ENCODE measurements around the gene ELMO1. TPM values are rescaled to one million over a fixed set of nuclear protein-coding genes. Genes with fewer than 3 reads are reported as not detected.

The ELMO1 gene
- total RNA-seq, 2 donors from 2014 or later: 66.0 to 72.2 TPM

DNA sequence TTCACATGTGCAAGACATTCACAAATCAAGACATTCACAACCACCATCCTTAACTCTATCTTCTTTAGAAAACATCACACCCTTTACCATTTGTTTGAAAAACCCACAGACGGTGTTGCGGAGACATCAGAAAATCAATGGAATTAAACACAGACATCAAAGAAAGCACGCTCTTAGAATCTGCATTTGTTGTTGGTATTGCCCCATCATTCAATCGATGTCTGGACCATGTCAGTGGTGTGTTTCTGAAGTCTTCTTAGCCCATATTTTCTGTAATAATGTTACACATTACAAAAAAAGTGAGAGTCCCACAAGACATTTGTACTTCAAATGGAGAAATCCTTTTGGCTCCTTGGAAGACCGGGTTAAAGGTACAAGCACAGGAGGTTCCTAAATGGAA, 550.5 kb downstream of the ELMO1 start:
- ATAC-seq (ENCODE audit: insufficient number of reproducible peaks, low FRiP score, low read depth) (no peak), DNase-seq (ENCODE audit: low spot score) (no peak)
- Histone ChIP-seq H3K9me3 (no peaks in the 10 kb centered on the region), H3K4me3 (no peak overlapping the region), H3K36me3 (no peaks in the 10 kb centered on the region), H3K27ac (no peak overlapping the region), H3K27me3 (replicated peaks; ENCODE audit: insufficient read depth) (no peaks in the 10 kb centered on the region), H3K4me1 (ENCODE audit: control insufficient read depth in 1 of 2, low read depth in 2 of 2) (no peaks in the 10 kb centered on the region)
- TF ChIP-seq, protein P1, sequence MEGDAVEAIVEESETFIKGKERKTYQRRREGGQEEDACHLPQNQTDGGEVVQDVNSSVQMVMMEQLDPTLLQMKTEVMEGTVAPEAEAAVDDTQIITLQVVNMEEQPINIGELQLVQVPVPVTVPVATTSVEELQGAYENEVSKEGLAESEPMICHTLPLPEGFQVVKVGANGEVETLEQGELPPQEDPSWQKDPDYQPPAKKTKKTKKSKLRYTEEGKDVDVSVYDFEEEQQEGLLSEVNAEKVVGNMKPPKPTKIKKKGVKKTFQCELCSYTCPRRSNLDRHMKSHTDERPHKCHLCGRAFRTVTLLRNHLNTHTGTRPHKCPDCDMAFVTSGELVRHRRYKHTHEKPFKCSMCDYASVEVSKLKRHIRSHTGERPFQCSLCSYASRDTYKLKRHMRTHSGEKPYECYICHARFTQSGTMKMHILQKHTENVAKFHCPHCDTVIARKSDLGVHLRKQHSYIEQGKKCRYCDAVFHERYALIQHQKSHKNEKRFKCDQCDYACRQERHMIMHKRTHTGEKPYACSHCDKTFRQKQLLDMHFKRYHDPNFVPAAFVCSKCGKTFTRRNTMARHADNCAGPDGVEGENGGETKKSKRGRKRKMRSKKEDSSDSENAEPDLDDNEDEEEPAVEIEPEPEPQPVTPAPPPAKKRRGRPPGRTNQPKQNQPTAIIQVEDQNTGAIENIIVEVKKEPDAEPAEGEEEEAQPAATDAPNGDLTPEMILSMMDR (IDR thresholded peaks at IDR 0.05): no peak

DNA sequence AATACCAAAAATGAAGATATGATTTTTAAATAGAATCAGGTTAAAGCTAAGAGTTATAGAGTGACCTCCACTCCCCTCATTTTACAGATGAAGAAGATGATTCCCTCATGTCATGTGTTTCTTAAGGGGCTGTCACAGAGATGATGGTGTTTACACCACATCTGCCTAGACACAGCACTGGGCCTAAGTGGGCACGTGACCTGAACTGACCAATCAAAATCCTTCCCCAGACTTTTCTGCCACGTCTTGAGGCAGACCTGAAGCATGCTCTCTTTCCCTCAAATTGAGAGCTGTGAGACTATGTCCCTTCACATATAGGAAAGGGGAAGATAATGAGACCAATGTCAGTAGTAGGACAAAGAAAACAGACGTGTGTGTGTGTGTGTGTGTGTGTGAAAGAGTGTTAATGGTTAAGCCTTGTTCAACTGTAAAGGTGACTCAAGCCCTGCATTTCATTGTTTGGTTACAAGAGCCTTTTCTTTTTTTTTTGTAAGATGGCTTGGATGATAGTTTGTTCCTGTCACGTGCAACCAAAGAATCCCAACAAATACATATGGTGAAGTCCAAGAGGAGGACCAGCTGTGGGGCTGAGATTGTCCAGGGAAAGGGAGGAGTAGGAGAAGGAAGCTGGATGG, 551.6 kb downstream of the ELMO1 start:
- no peaks in the 10 kb centered on the region for H3K9me3 ChIP-seq
- H3K27me3 ChIP-seq (replicated peaks; ENCODE audit: insufficient read depth): no peaks in the 10 kb centered on the region

DNA sequence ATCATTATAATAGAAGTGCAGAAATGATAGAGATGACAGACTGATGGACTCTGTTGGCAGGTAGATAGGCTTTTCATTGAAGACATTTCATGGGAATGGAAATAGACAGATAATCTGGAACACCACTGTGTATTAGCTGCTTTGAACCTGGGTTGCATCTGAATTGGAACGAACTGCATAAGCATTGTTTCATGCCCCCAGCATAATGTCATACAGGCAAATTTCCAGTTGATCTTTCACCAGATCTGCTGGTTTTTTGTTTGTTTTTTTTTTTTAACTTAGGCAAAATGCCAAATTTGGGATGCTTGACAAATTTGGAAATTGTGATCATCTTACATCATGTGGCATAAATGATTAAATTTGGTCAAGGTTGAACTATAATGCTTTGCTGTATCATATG, 552.2 kb downstream of the ELMO1 start:
- Histone ChIP-seq H3K36me3 (no peaks in the 10 kb centered on the region), H3K4me3 (no peak overlapping the region), H3K9me3 (no peaks in the 10 kb centered on the region), H3K27me3 (replicated peaks; ENCODE audit: insufficient read depth) (no peaks in the 10 kb centered on the region), H3K4me1 (ENCODE audit: control insufficient read depth in 1 of 2, low read depth in 2 of 2) (no peaks in the 10 kb centered on the region), H3K27ac (no peak overlapping the region)
- no peak for DNase-seq (ENCODE audit: low spot score)
- TF ChIP-seq, protein P1 (IDR thresholded peaks at IDR 0.05): no peak
- ATAC-seq (ENCODE audit: insufficient number of reproducible peaks, low FRiP score, low read depth): no peak

More for the DNA sequence above, 551.6 kb downstream of the ELMO1 start:
- DNase-seq (ENCODE audit: low spot score): no peak
- Histone ChIP-seq H3K27ac (no peak overlapping the region), H3K4me3 (no peak overlapping the region), H3K36me3 (no peaks in the 10 kb centered on the region), H3K4me1 (ENCODE audit: control insufficient read depth in 1 of 2, low read depth in 2 of 2) (no peaks in the 10 kb centered on the region)
- ATAC-seq (ENCODE audit: insufficient number of reproducible peaks, low FRiP score, low read depth): no peak
- TF ChIP-seq, protein P1 (IDR thresholded peaks at IDR 0.05): no peak

DNA sequence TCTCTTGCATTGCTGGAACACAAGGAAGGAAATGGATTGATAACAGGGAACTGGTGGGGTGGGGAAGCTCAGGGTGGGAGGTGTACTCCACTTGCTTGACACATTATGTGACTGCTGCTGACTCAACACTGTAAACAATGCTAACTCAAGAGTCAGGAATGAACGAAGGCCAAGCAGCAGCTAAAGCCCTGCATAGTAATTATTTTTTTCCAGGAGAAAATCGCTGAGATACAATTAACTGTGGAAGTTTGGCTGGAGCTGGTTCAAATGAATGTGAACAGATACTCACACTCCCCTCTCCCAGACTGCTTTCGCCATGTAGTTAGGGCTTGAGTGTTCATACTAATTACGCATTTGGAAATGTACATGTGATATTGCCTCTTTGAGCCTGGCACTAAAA, 553.5 kb downstream of the ELMO1 start:
- H3K9me3 ChIP-seq: no peaks in the 10 kb centered on the region
- ATAC-seq (ENCODE audit: insufficient number of reproducible peaks, low FRiP score, low read depth) (no peak), DNase-seq (ENCODE audit: low spot score) (no peak)
- H3K36me3 ChIP-seq: no peaks in the 10 kb centered on the region
- no peaks in the 10 kb centered on the region for H3K27me3 ChIP-seq (replicated peaks; ENCODE audit: insufficient read depth)
- no peaks in the 10 kb centered on the region for H3K4me1 ChIP-seq (ENCODE audit: control insufficient read depth in 1 of 2, low read depth in 2 of 2)
- no peak overlapping the region for H3K27ac ChIP-seq
- no peak overlapping the region for H3K4me3 ChIP-seq
- TF ChIP-seq, protein P1 (IDR thresholded peaks at IDR 0.05): no peak

DNA sequence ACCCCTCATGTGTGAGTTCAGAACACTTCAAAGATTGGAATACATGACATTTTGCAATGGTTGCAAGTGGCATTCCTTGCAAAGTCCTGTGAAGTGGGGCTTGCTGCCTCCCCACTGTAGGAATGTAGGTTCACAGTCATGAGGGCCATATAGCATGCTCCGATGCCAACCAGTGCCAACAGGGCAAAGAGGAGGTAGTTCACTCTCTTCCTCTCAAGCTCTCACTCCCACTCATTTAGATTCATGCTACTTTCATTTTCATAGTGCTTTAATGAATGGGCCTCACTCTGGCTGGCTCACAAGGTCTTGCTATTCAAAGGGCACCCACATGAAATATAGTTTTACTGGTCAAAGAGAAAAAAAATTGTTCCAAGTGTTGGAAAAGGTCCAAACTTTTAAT, 554.5 kb downstream of the ELMO1 start:
- no peak for ATAC-seq (ENCODE audit: insufficient number of reproducible peaks, low FRiP score, low read depth)
- Histone ChIP-seq H3K9me3 (no peaks in the 10 kb centered on the region), H3K27ac (no peak overlapping the region), H3K4me3 (no peak overlapping the region), H3K36me3 (no peaks in the 10 kb centered on the region), H3K4me1 (ENCODE audit: control insufficient read depth in 1 of 2, low read depth in 2 of 2) (no peaks in the 10 kb centered on the region), H3K27me3 (replicated peaks; ENCODE audit: insufficient read depth) (no peaks in the 10 kb centered on the region)
- DNase-seq (ENCODE audit: low spot score): no peak
- TF ChIP-seq, protein P1 (IDR thresholded peaks at IDR 0.05): no peak

All from thoracic aorta (tissue), 2 donors.